Activated CD8-positive, alpha-beta T cell treated with anti-CD3 and anti-CD28 coated beads, Interleukin-2, amount 10 ng/mL, durations not matched to agents 7 days and 5 days (primary cell): ENCODE results near the gene PRSS57. TPM values are rescaled to one million over a fixed set of nuclear protein-coding genes. Genes with fewer than 3 reads are reported as not detected.

Source experiments
- ATAC-seq: fragments of 150-1000 bp; cut with Tn5 transposase; one replicate; pipeline ENCODE4 v1.10.0; 2021; ENCODE audit warnings: moderate library complexity
- CTCF ChIA-PET: fragments of 350-600 bp; sonication (Branson Sonifier 250); formaldehyde crosslinking; loops from one replicate; lab custom pipeline; 2021; ENCODE audit warnings: antibody characterized with exemption; lab: Charles Lee
- POLR2A ChIA-PET: fragments of 350-600 bp; sonication (Branson Sonifier 250); formaldehyde crosslinking; loops from one replicate; lab custom pipeline; 2021; ENCODE audit warnings: antibody characterized with exemption; lab: Charles Lee
- DNase-seq: peaks from one replicate; pipeline ENCODE4 v3.0.0-alpha.2; 2020
- H3K27ac Mint-ChIP-seq: one replicate; pipeline ENCODE4 v1.8.0; 2021; ENCODE audit warnings: mild to moderate bottlenecking, mixed read lengths
- H3K27me3 Mint-ChIP-seq: one replicate; pipeline ENCODE4 v1.8.0; 2021; ENCODE audit warnings: low read depth, mixed read lengths
- H3K36me3 Mint-ChIP-seq: one replicate; pipeline ENCODE4 v1.8.0; 2021; ENCODE audit warnings: low read depth, mixed read lengths
- H3K4me1 Mint-ChIP-seq: one replicate; pipeline ENCODE4 v1.8.0; 2021; ENCODE audit warnings: low read depth, mixed read lengths
- H3K4me3 Mint-ChIP-seq: one replicate; pipeline ENCODE4 v1.8.0; 2021; ENCODE audit warnings: mild to moderate bottlenecking, mixed read lengths
- H3K9me3 Mint-ChIP-seq: one replicate; pipeline ENCODE4 v1.8.0; 2022; ENCODE audit warnings: mixed read lengths; ENCODE audit not compliant: insufficient read depth
- total RNA-seq, 2 experiments: library from RNA; stranded (reverse); gene quantifications; one replicate each; pipeline ENCODE4 v1.2.3, GENCODE V29; 2021

The PRSS57 gene
- total RNA-seq, 2 experiments from 2014 or later, result not detected

DNA sequence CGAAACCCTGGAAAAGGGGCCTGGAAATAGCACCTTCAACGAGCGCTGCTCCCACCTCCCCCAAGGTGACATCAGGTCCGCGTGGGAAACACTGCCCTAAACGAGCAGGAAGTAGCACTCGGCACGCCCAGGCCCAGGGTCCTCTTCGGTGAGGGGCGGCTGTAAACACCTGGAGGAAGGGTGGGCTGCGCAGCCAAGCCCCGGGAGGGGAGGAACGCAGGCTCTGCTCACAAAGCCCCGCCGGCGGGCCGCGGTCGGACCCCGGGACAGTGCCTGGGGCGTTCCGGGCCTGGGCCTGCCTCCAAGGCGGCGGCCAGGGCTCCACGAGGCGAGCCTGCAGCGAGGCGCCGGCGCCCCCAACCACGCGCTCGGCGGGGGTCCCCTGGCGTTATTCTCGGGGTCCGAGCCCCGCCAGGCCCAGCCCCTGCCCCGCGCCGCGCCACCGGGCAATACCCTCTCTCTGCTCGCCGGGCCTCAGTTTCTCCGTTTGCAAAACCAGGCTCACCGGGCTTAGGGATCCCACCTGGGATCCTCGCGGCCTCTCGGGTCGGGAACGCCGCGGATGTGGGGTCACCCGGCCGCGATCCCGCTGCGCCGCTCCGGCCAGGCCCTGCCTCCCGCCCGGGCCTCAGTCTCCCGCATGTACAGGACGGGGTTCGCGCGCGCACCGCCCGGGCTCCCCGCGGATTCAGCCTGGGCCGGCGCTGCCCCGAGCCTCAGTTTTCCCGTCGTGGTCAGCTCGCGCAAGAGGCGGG is 32.9 kb downstream of the PRSS57 start:
- CTCF ChIA-PET, result interaction anchor here (1.9 kb wide), 1 partner anchor 72 kb away, joined by 14 read pairs; no protein-coding TSS in a partner anchor
- peak overlapping the region; percentile 97 for H3K27ac Mint-ChIP-seq
- ATAC-seq (peak; percentile 43), DNase-seq (peak; percentile 85)
- H3K36me3 Mint-ChIP-seq, result peaks cover 19% of the 10 kb centered on the region
- H3K4me1 Mint-ChIP-seq, result peaks cover 42% of the 10 kb centered on the region
- H3K9me3 Mint-ChIP-seq, result no peaks in the 10 kb centered on the region
- POLR2A ChIA-PET, result interaction anchor here (1.4 to 2.2 kb wide), 2 partner anchors 17 to 18 kb away, joined by 3 to 10 read pairs; no protein-coding TSS in a partner anchor
- H3K4me3 Mint-ChIP-seq, result peak overlapping the region; percentile 98
- no peaks in the 10 kb centered on the region for H3K27me3 Mint-ChIP-seq

DNA sequence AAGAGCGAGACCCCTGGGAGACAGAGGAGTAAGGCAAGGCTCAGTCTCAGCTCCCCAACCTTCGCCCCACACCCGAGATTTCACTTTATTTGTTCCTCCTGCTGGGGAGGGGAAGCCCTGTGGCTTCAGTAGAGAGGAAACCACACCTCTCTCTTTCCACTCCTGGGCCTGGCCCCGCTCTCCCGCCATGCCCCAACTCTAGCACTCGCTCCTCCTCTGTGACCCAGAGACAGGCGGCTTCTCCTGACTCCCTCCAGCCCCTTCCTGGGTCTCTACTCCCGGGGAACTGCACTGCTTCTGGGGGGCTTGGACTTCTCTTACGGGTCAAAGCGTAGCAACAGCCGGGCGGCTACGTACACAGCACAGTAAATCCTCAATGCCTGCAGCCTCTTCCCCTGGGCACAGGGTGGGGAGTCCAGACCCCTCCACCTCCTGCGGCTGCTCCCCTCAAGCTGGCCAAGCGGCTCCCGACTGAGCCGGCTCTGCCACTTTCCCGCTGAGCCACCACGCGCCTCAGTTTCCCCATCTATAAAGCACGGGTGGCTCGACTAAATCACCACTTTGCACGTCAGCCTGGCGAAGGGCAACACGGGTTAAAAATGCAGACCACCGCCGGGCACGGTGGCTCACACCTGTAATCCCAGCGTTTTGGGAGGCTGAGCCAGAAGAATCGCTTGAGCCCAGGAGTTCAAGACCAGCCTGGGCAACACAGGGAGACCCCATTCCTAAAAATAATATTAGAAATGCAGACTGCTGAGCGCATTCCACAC is 33.6 kb downstream of the PRSS57 start:
- Mint-ChIP-seq H3K36me3 (peaks cover 23% of the 10 kb centered on the region), H3K4me1 (peaks cover 46% of the 10 kb centered on the region), H3K27ac (peak overlapping the region; percentile 97), H3K9me3 (no peaks in the 10 kb centered on the region), H3K4me3 (peak overlapping the region; percentile 98), H3K27me3 (no peaks in the 10 kb centered on the region)
- POLR2A ChIA-PET, result interaction anchor here (0.8 to 1.4 kb wide), 2 partner anchors 18 to 29 kb away, joined by 3 to 4 read pairs; no protein-coding TSS in a partner anchor
- ATAC-seq (peak; percentile 60), DNase-seq (peak; percentile 83)
- CTCF ChIA-PET, result interaction anchor here (0.6 to 1.2 kb wide), 3 partner anchors 28 to 151 kb away, joined by 3 read pairs; no protein-coding TSS in a partner anchor

DNA sequence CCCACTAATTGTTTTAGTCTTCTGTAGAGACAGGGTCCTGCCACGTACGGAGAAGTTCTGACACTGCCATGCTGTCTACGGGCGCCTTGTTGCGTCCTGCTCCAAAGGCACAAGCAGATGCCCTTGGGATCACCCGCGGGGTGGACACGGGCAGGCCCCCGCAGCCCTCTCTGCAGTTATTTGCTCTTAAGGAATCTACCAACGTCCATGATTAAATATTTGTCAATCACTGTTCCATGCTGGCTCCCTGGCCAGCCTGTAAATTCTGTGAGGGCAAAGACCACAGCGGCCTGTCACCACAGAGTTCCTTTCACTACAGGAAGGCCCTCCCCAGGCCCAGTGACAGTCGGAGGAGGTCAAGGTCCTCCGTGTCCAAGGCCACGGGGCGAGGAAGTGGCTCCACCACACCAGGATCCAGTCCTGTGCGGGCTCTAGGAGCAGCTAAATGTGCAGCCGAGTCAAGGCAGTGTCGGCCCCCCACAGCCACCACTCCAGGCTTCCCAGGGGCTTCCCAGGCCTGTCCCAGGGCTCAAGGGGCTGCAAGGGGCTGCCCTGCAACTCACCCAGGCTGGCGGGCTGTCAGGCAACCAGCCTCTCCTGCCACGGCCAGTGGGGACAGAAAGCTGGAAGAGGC is 34.3 kb downstream of the PRSS57 start:
- DNase-seq (peak; percentile 30), ATAC-seq (peak; percentile 6)
- H3K27ac Mint-ChIP-seq, result peak overlapping the region; percentile 97
- H3K36me3 Mint-ChIP-seq, result peaks cover 26% of the 10 kb centered on the region
- no peaks in the 10 kb centered on the region for H3K9me3 Mint-ChIP-seq
- CTCF ChIA-PET, result interaction anchor here (0.6 to 1.4 kb wide), 4 partner anchors 27 to 150 kb away, joined by 3 to 5 read pairs (median 3); no protein-coding TSS in a partner anchor
- H3K4me1 Mint-ChIP-seq, result peaks cover 50% of the 10 kb centered on the region
- H3K4me3 Mint-ChIP-seq, result peak overlapping the region; percentile 98
- H3K27me3 Mint-ChIP-seq, result no peaks in the 10 kb centered on the region
- POLR2A ChIA-PET, result interaction anchor here (0.8 to 1.4 kb wide), 2 partner anchors 19 to 29 kb away, joined by 3 to 4 read pairs; no protein-coding TSS in a partner anchor

DNA sequence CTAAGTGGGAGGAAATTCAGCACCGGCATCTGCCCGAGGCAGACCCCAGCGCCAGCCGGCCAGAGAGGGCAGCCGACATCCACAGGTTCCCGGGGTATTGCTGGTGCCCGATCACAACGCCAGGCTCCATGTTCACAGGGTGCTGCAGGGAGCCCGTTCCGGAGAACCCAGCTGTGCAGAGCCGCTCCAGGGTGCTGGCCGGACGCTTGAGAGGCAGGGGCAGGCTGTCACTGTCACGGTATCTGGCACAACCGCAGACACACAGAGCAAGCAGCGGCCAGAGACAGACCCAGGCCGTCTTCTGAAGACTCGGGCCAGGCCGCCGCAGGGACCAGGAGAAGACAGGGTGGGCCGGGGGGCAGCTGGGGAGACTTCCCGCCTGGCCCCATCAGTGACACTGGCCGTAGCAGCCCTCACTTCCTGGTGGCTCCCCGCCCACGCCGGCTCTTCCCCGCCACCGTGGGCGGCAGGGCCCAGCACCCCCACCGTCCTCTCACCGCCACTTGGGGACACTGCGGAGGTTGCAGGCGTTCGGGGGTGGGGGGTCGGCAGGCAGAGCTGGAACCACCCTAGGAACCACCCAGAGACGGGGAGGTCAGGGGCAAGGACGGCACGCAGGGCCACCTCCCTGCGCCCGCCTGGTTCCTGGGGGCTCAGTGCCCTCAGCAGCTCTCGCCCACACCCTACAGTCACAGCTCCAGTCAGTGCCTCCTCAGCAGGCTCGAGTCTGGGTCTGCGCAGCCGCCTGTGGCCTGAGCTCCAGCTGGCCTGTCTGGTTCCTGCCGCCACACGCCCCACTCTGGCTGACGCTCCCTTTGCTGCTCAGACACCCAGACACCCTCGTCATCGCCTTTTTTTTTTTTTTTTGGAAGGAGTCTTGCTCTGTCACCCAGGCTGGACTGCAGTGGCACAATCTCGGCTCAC is 36.1 kb downstream of the PRSS57 start:
- no peaks in the 10 kb centered on the region for H3K27me3 Mint-ChIP-seq

DNA sequence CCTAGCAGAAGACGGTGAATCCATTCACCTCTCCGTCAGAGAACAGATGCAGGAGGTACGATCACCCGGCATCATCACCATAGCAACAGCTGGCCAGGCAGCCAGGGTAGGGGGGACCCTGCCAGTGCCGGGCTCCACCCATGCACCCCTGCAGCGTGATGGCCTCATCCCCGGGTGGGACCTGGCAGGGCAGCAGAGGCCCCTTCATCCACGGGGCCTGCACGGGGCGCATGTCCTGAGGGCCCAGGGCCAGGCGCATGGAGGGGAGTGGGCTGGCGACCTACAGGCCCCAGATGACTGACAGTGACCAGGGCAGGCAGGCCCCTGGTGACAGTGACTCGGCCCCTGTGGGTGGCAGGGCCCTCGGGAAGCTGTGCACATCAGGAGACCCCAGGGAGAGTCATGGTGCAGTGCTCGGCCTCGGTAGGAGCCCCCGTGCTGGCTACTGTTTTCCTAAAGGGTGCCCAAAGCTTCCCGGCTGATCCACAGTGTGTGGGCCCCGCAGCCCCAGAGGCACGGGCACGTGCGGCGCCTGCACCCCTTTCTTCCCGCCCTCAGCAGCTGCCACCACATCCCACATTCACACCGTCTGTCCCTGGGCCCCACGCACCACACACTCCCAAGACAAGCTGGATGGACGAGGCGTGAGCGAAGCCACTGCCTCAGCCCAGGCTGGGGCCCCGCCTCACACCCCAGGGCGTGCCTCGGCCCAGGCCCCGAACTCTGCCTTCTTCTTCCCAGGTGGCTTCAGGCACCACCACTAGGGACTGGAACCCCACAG is 37.0 kb downstream of the PRSS57 start:
- Mint-ChIP-seq H3K36me3 (peaks cover 41% of the 10 kb centered on the region), H3K9me3 (no peaks in the 10 kb centered on the region), H3K27ac (no peak overlapping the region), H3K4me3 (no peak overlapping the region), H3K4me1 (peaks cover 36% of the 10 kb centered on the region), H3K27me3 (no peaks in the 10 kb centered on the region)
- ATAC-seq, result no peak
- DNase-seq, result no peak
- CTCF ChIA-PET, result no interaction called here
- POLR2A ChIA-PET, result no interaction called here

More for the DNA sequence above, 36.1 kb downstream of the PRSS57 start:
- H3K36me3 Mint-ChIP-seq, result peaks cover 35% of the 10 kb centered on the region
- ChIA-PET CTCF (interaction anchor here (1.4 kb wide), 1 partner anchor 75 kb away, joined by 5 read pairs; no protein-coding TSS in a partner anchor), POLR2A (interaction anchor here (0.5 kb wide), 1 partner anchor 23 kb away, joined by 3 read pairs; no protein-coding TSS in a partner anchor)
- H3K4me1 Mint-ChIP-seq, result peaks cover 44% of the 10 kb centered on the region
- ATAC-seq (no peak), DNase-seq (no peak)
- peak overlapping the region; percentile 97 for H3K27ac Mint-ChIP-seq
- H3K9me3 Mint-ChIP-seq, result no peaks in the 10 kb centered on the region
- peak overlapping the region; percentile 98 for H3K4me3 Mint-ChIP-seq

DNA sequence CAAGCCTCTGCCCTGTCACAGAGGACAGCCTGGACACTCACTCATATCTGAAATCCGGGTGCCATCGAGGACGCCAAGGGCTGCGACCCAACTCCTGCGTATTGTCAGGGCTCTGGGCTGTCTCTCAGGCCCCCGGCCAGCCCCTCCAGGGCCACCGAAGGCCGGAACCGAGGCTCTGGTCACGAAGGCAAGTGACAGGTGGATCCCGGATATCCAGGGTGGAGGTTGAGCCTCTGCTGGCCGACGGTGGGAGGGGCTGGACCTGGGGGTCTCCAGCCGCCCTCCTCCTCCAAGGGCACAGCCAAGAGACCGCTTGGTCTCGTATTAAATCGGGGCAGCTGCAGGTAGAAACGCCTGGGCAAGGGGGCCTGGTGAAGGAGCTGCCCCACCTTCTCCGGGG is 37.6 kb downstream of the PRSS57 start:
- H3K27me3 Mint-ChIP-seq, result no peaks in the 10 kb centered on the region
- no peak overlapping the region for H3K4me3 Mint-ChIP-seq
- peaks cover 35% of the 10 kb centered on the region for H3K4me1 Mint-ChIP-seq
- DNase-seq (no peak), ATAC-seq (no peak)
- ChIA-PET POLR2A (no interaction called here), CTCF (no interaction called here)
- H3K36me3 Mint-ChIP-seq, result peaks cover 43% of the 10 kb centered on the region
- H3K27ac Mint-ChIP-seq, result no peak overlapping the region
- no peaks in the 10 kb centered on the region for H3K9me3 Mint-ChIP-seq

DNA sequence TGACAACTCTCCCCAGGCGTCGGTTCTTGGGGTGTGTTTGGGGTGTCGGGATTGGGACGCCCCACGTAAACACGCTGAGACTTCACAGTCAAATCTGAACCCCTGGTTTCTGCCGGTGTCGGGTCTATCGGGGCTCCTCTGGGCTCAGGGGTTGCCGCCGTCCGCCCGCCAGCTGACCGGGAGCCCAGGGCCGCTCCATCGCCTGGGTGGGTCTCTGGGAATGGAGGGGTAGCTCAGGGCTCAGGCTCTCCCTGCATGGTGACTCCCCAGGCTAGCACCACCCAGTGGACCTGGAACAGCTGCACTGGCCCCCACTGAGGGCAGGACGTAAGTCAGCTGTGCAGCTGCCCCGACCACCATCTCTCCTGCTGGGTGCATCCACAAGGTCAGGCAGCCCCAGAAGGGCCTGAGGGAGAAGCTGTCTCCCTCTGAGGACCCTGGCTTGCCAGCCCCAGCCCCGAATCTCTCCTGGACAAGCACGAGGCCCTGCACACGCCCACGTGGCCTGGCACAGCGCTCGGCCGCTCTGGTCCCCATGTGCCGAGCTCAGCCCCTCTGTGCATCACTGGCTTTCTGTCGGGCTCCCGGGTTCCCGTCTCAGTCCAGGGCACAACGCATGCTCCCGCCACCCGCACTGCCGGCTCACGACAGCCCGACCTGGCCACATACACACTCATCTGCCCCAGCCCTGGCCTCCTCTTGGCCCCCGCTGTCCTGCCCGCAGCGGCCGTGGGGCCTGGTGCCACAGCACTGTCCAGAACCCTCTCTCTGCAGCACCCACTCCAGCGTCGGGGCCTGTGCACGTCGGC is 38.3 kb downstream of the PRSS57 start:
- H3K4me1 Mint-ChIP-seq, result peaks cover 35% of the 10 kb centered on the region
- CTCF ChIA-PET, result no interaction called here
- H3K27ac Mint-ChIP-seq, result no peak overlapping the region

DNA sequence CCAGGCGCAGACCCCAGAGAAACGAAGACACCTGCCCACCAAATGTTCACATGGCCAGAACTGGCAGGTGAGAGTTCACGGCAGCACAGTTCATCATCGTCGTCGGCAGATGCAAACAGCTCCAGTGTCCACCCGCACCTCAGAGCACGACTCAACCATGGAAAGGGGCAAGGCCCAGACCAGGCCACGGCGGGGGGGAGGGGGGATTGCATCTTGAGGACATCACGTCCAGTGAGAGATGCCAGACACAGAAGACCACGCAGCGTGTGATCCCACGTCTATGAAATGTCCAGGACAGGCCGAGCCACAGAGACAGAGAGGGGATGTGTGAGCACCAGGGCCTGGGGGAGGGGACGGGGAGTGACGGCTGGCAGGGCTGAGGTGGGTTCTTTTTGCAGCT is 39.6 kb downstream of the PRSS57 start:
- ATAC-seq (no peak), DNase-seq (no peak)
- Mint-ChIP-seq H3K4me1 (peaks cover 28% of the 10 kb centered on the region), H3K27ac (no peak overlapping the region), H3K36me3 (peaks cover 36% of the 10 kb centered on the region), H3K4me3 (no peak overlapping the region), H3K9me3 (no peaks in the 10 kb centered on the region), H3K27me3 (no peaks in the 10 kb centered on the region)
- CTCF ChIA-PET, result no interaction called here
- POLR2A ChIA-PET, result no interaction called here

More for the DNA sequence above, 38.3 kb downstream of the PRSS57 start:
- peaks cover 44% of the 10 kb centered on the region for H3K36me3 Mint-ChIP-seq
- no peaks in the 10 kb centered on the region for H3K9me3 Mint-ChIP-seq
- H3K27me3 Mint-ChIP-seq, result no peaks in the 10 kb centered on the region
- ATAC-seq (no peak), DNase-seq (no peak)
- POLR2A ChIA-PET, result no interaction called here
- H3K4me3 Mint-ChIP-seq, result no peak overlapping the region

DNA sequence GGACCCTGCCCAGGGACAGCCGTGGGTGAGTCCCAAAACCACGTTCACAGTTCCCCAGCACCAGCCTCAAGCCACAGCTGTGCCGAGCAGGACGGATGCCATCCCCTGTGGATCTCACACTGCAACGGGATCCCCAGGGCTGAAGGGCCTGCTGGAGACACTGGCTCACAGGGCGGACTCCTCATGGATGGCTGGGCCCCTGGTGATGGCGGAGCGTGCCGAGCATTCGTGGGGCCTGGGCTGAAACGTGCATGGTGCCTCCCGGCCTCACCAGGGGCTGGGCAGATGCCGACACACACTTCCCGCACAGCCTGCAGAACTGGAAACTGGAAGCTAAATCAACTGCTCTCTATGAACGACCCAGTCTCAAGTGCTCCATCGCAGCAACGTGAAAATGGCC is 41.8 kb downstream of the PRSS57 start:
- peaks cover 12% of the 10 kb centered on the region for H3K4me1 Mint-ChIP-seq

More for the DNA sequence above, 41.8 kb downstream of the PRSS57 start:
- ChIA-PET CTCF (no interaction called here), POLR2A (interaction anchor here (0.6 kb wide), 1 partner anchor 21 kb away, joined by 4 read pairs; no protein-coding TSS in a partner anchor)
- Mint-ChIP-seq H3K4me3 (no peak overlapping the region), H3K27ac (no peak overlapping the region), H3K27me3 (no peaks in the 10 kb centered on the region), H3K36me3 (peaks cover 40% of the 10 kb centered on the region), H3K9me3 (no peaks in the 10 kb centered on the region)
- DNase-seq, result no peak
- no peak for ATAC-seq
